SK-N-SH treated with all-trans-retinoic acid at 6 μM for 48 hours (cell line): ENCODE data around the gene FER.

Experiments used
- TF ChIP-seq, protein P1 (sequence below): fragments of 250-450 bp; sonication (Bioruptor Pico); IDR thresholded peaks from 2 replicates; pipeline ENCODE4 v1.5.1; 2020; ENCODE audit warnings: low read depth, mild to moderate bottlenecking, moderate library complexity
- TF ChIP-seq, protein P2 (sequence below): fragments of 250-450 bp; sonication (Bioruptor Pico); IDR thresholded peaks from 2 replicates; pipeline ENCODE4 v1.8.0; 2020; ENCODE audit warnings: mild to moderate bottlenecking, moderate library complexity, borderline replicate concordance

DNA sequence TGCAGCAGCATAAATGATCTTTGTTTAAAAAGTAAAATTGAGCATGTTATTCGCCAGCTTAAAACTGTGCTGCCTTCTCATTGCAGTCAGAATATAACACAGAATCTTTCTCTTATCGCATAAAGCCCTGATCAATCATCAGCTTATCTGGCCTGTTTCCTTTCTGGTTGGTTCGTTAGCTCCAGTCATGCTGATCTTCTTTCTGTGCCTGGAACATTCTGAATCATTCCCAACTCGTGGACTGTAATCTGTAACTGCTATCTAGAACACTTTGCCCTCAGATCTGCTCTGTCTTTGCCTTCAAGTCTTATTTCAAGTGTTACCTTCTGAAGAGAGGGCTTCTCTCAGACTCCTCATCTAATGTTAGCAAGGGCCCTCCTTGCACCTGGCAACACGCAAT is 11.9 kb upstream of the FER start:
- TF ChIP-seq, protein P1, sequence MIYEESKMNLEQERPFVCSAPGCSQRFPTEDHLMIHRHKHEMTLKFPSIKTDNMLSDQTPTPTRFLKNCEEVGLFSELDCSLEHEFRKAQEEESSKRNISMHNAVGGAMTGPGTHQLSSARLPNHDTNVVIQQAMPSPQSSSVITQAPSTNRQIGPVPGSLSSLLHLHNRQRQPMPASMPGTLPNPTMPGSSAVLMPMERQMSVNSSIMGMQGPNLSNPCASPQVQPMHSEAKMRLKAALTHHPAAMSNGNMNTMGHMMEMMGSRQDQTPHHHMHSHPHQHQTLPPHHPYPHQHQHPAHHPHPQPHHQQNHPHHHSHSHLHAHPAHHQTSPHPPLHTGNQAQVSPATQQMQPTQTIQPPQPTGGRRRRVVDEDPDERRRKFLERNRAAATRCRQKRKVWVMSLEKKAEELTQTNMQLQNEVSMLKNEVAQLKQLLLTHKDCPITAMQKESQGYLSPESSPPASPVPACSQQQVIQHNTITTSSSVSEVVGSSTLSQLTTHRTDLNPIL (CRISPR knock-in tag): no peak
- TF ChIP-seq, protein P2, sequence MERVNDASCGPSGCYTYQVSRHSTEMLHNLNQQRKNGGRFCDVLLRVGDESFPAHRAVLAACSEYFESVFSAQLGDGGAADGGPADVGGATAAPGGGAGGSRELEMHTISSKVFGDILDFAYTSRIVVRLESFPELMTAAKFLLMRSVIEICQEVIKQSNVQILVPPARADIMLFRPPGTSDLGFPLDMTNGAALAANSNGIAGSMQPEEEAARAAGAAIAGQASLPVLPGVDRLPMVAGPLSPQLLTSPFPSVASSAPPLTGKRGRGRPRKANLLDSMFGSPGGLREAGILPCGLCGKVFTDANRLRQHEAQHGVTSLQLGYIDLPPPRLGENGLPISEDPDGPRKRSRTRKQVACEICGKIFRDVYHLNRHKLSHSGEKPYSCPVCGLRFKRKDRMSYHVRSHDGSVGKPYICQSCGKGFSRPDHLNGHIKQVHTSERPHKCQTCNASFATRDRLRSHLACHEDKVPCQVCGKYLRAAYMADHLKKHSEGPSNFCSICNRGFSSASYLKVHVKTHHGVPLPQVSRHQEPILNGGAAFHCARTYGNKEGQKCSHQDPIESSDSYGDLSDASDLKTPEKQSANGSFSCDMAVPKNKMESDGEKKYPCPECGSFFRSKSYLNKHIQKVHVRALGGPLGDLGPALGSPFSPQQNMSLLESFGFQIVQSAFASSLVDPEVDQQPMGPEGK (CRISPR knock-in tag): no peak
